CD4-positive, CD25-positive, alpha-beta regulatory T cell (primary cell): ENCODE data around the gene P2RY4. TPM values are rescaled to one million over a fixed set of nuclear protein-coding genes. Genes with fewer than 3 reads are reported as not detected.

ENCODE experiments used
- ATAC-seq, 2 donors: fragments of 150-1000 bp; cut with Tn5 transposase; one replicate each; pipeline ENCODE4 v1.10.0; 2021; ENCODE audit warnings: low read depth in 2 of 2, moderate number of reproducible peaks in 2 of 2, moderate library complexity in 1 of 2
- DNase-seq, 3 donors: peaks; one replicate each; pipeline versions ENCODE4 v3.0.0 to v3.0.0-alpha.2; 2012 to 2022; ENCODE audit warnings: mixed read lengths in 1 of 3
- H3K27ac ChIP-seq: one replicate; pipeline ENCODE4 v1.7.0; 2013; ENCODE audit warnings: mild to moderate bottlenecking, low read length; ENCODE audit not compliant: insufficient read depth, poor library complexity, severe bottlenecking
- H3K27me3 ChIP-seq: one replicate; pipeline ENCODE4 v1.7.0; 2013; ENCODE audit warnings: low read length; ENCODE audit not compliant: control insufficient read depth, insufficient read depth
- H3K36me3 ChIP-seq: one replicate; pipeline ENCODE4 v1.7.0; 2013; ENCODE audit warnings: mild to moderate bottlenecking, low read length, moderate library complexity; ENCODE audit not compliant: control insufficient read depth, insufficient read depth
- H3K4me1 ChIP-seq: 2 replicates; pipeline ENCODE4 v1.7.0; 2013; ENCODE audit warnings: mild to moderate bottlenecking, low read length; ENCODE audit not compliant: insufficient read depth, control insufficient read depth, poor library complexity, severe bottlenecking
- H3K4me3 ChIP-seq: one replicate; pipeline ENCODE4 v1.7.0; 2013; ENCODE audit warnings: low read depth, mild to moderate bottlenecking, low read length, moderate library complexity
- H3K9me3 ChIP-seq, 2 experiments: 1 replicate in 1 of 2; 2 replicates in 1 of 2; pipeline ENCODE4 v1.7.0; 2013; ENCODE audit warnings: low read length in 2 of 2, mild to moderate bottlenecking in 1 of 2, moderate library complexity in 1 of 2; ENCODE audit not compliant: control insufficient read depth in 2 of 2
- H3K27ac Mint-ChIP-seq, 3 donors: one replicate each; pipeline ENCODE4 v1.8.0; 2020 to 2022; ENCODE audit warnings: mild to moderate bottlenecking in 3 of 3, mixed read lengths in 3 of 3, moderate library complexity in 2 of 3
- H3K27me3 Mint-ChIP-seq: one replicate; pipeline ENCODE4 v1.8.0; 2022; ENCODE audit warnings: mild to moderate bottlenecking, mixed read lengths
- H3K36me3 Mint-ChIP-seq: one replicate; pipeline ENCODE4 v1.8.0; 2020; ENCODE audit warnings: mixed read lengths
- H3K4me1 Mint-ChIP-seq, 4 donors: one replicate each; pipeline ENCODE4 v1.8.0; 2020 to 2022; ENCODE audit warnings: mixed read lengths in 4 of 4, mild to moderate bottlenecking in 1 of 4
- H3K4me3 Mint-ChIP-seq, 4 donors: one replicate each; pipeline ENCODE4 v1.8.0; 2020 to 2022; ENCODE audit warnings: mild to moderate bottlenecking in 4 of 4, mixed read lengths in 4 of 4, moderate library complexity in 3 of 4
- H3K9me3 Mint-ChIP-seq, 7 donors: one replicate each; pipeline ENCODE4 v1.8.0; 2020 to 2022; ENCODE audit warnings: mixed read lengths in 7 of 7, mild to moderate bottlenecking in 3 of 7, moderate library complexity in 2 of 7
- polyA plus RNA-seq, 4 donors: library from polyadenylated mRNA; unstranded; fragments of 300-500 nt; fragmentation: Illumina TruSeq; gene quantifications; one replicate each; pipeline ENCODE4 v1.2.3, GENCODE V29; 2021
- total RNA-seq: library from RNA; stranded (reverse); gene quantifications from one replicate; pipeline ENCODE4 v1.2.3, GENCODE V29; 2022

P2RY4 gene
- total and polyA plus RNA-seq, 5 donors from 2014 or later: 0.39 TPM; not detected in 4

DNA sequence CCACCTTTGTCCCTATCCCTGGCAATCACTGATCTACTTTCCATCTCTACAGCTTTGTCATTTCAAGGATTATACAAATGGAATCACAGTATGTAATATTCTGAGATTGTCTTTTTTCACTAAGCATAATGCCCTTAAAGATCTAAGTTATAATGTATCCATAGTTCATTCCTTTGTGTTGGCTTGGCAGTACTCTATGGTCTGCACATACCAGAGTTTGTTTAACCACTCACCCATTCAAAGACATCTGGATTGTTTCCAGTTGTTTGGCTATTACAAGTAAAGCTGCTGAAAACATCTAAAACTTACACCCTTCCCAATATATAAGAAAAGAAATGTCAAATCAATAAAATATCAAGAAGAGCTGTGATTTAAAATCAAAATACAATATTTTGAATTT, 51.5 kb downstream of the P2RY4 start:
- H3K4me1 Mint-ChIP-seq: no peaks in the 10 kb centered on the region
- H3K27ac Mint-ChIP-seq: no peak overlapping the region
- H3K27me3 ChIP-seq: no peaks in the 10 kb centered on the region
- H3K36me3 ChIP-seq: no peaks in the 10 kb centered on the region
- H3K9me3 ChIP-seq: no peaks in the 10 kb centered on the region
- no peaks in the 10 kb centered on the region for H3K4me1 ChIP-seq
- ATAC-seq (no peak), DNase-seq (no peak)
- H3K36me3 Mint-ChIP-seq: no peaks in the 10 kb centered on the region
- H3K27me3 Mint-ChIP-seq: peaks cover 6% of the 10 kb centered on the region
- no peak overlapping the region for H3K4me3 ChIP-seq
- H3K9me3 Mint-ChIP-seq: peaks cover 0 to 2% (median 0%) of the 10 kb centered on the region in 7 donors
- no peak overlapping the region for H3K4me3 Mint-ChIP-seq
- H3K27ac ChIP-seq: no peak overlapping the region

Other genes with a start within 250 kb of the P2RY4 start
- gene AWAT2, start 210.3 kb downstream of the P2RY4 start, total RNA-seq: not detected
- gene AWAT2, start 210.3 kb downstream of the P2RY4 start, polyA plus RNA-seq: not detected
- gene OTUD6A, start 197.7 kb downstream of the P2RY4 start, total RNA-seq: not detected
- not detected for gene OTUD6A, start 197.7 kb downstream of the P2RY4 start, polyA plus RNA-seq
- 64.0 TPM for gene IGBP1, start 126.8 kb downstream of the P2RY4 start, total RNA-seq
- 10 to 100 TPM; 75.9 to 91.3 (median 81.6) TPM for gene IGBP1, start 126.8 kb downstream of the P2RY4 start, polyA plus RNA-seq
- not detected for gene DGAT2L6, start 82.7 kb downstream of the P2RY4 start, total RNA-seq
- not detected for gene DGAT2L6, start 82.7 kb downstream of the P2RY4 start, polyA plus RNA-seq
- not detected for gene AWAT1, start 25.5 kb downstream of the P2RY4 start, total RNA-seq
- gene AWAT1, start 25.5 kb downstream of the P2RY4 start, polyA plus RNA-seq: not detected
- gene ARR3, start 8.1 kb upstream of the P2RY4 start, total RNA-seq: not detected
- not detected for gene ARR3, start 8.1 kb upstream of the P2RY4 start, polyA plus RNA-seq
- not detected for gene RAB41, start 22.0 kb upstream of the P2RY4 start, total RNA-seq
- gene RAB41, start 22.0 kb upstream of the P2RY4 start, polyA plus RNA-seq: under 1 TPM in 1 of 4 donors, not detected in 3; 0.37 TPM
- gene PDZD11, start 29.7 kb upstream of the P2RY4 start, total RNA-seq: 18.7 TPM
- gene PDZD11, start 29.7 kb upstream of the P2RY4 start, polyA plus RNA-seq: 10 to 100 TPM; 53.7 to 84.3 (median 64.4) TPM
- gene KIF4A, start 29.9 kb upstream of the P2RY4 start, total RNA-seq: 0.42 TPM
- 1 to 10 TPM in 1 of 4 donors, under 1 TPM in 3; 0.34 to 1.2 (median 0.55) TPM for gene KIF4A, start 29.9 kb upstream of the P2RY4 start, polyA plus RNA-seq
- not detected for gene GDPD2, start 163.1 kb upstream of the P2RY4 start, total RNA-seq
- not detected for gene GDPD2, start 163.1 kb upstream of the P2RY4 start, polyA plus RNA-seq
- gene DLG3, start 184.6 kb upstream of the P2RY4 start, total RNA-seq: 20.7 TPM
- gene DLG3, start 184.6 kb upstream of the P2RY4 start, polyA plus RNA-seq: 1 to 10 TPM; 7.3 to 9.7 (median 9.1) TPM